HTERT RPE-1 (cell line): Measurements from ENCODE around the gene NR5A2.
"Not testable (repeated sequence)": the region's sequence is repeated elsewhere in the genome, so short reads cannot be mapped to it uniquely, and the experiment has no call there.

ENCODE experiments used
- in situ Hi-C: fragments of 300-500 bp; cut with MboI; formaldehyde crosslinking; loops from 4 replicates; pipeline ENCODE4 v1.14.3; 2020; ENCODE audit warnings: low sequenced_read_pairs

Gene NR5A2

DNA sequence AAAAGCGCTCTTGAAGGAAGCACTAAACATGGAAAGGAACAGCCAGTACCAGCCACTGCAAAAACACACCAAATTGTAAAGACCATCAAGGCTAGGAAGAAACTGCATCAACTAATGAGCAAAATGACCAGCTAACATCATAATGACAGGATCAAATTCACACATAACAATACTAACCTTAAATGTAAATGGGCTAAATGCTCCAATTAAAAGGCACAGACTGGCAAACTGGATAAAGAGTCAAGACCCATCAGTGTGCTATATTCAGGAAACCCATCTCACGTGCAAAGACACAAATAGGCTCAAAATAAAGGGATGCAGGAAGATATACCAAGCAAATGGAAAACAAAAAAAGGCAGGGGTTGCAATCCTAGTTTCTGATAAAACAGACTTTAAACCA, 159.8 kb downstream of the NR5A2 start:
- in situ Hi-C loops = not testable (repeated sequence)

DNA sequence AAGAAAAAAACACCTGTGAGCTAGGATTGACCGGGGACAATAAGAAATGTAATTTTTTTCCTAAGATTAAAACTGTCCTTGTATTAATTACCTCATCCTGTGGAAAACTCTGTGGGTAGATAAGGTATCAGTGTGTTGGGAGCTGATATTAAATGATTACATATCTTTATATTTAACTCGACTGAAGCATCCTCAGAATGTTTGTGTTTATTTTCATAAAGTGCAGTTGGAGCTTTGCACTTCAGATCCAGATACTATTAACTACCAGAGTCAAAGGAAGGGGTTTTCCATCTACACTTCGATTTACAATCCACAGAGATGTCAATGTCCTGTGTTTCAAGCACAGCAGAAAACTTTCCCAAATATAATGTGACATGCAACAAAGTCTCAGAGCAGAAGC, 164.5 kb downstream of the NR5A2 start:
- in situ Hi-C loops = no loop called here

GRCh38 chr1:200194477-200194876, 167.0 kb downstream of the NR5A2 start:
- in situ Hi-C loops = no loop called here

DNA sequence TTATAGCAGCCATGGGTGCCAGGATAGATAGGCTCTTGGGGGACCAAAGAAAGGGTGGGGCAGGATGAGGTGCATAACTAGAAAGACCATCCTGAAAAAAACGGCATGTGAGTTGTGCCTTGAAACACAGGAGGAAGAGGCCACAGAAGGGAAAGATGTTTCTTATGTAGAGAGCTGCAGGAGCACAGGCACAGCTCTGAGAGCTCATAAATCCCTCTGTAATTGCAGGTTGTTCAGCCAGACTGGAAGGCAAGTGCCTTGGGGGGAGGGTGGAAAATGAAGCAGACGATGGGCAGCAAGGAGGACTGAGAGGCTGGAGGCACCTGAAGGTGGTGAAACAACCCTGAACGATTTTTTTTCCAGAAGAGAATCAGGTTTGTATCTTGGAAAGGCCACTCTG, 170.7 kb downstream of the NR5A2 start:
- in situ Hi-C loops = no loop called here

DNA sequence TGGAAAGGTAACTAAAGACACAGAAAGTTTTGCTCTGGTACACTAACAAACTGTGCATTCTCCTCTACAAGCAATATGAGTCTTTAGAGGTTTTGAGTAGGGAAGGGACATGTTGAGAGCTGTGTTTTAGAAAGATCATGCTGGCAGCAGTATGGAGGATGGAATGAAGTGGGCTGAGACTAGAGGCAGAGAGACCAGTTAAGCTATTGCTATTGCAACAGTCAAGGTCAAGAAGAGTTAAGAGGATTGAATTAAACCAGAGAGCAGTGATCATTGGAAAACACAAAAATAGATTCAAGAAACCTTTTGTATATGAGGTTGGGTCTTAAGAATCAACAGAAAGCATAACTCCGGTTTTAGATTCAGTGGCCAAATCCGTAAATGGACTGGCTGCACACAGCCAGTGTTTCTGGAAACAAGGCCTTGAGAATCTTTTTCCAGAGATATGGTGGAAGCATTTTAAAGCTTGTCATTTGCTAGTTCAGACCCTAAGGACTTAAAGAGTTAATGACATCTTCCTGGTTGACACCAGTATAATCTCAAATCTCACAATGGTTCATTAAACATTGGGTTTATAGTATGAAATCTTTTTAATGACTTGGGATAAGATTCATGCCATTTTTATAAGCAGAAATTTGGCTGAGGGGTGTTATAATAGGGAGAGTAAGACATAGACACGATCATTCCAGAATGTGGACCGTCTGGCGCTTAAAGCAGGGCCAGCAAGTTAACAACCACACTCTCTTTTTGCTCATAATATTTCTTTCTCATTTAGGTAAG, 177.9 kb downstream of the NR5A2 start:
- in situ Hi-C loops = no loop called here

GRCh38 chr1:200206340-200206739, 178.8 kb downstream of the NR5A2 start:
- in situ Hi-C loops = no loop called here

GRCh38 chr1:200206761-200207160, 179.3 kb downstream of the NR5A2 start:
- in situ Hi-C loops = no loop called here

- in situ Hi-C loops = no loop called here
Measured at GRCh38 chr1:200207711-200208126, 180.2 kb downstream of the NR5A2 start.

DNA sequence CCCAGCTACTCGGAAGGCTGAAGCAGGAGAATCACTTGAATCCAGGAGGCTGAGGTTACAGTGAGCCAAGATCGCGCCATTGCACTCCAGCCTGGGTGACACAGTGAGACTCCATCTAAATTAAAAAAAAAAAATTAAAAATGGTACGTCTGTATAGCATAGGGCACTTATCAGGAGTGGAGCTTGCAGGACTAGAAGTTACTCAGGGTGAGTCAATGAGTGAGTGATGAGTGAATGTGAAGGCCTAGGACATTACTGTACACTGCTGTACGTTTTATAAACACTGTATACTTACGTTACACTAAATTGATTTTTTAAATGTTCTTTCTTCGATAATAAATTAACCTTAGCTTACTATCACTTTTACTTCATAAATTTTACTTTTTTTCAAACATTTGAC, 183.6 kb downstream of the NR5A2 start:
- in situ Hi-C loops = no loop called here

- in situ Hi-C loops = no loop called here
Measured at GRCh38 chr1:200213392-200213791, 185.9 kb downstream of the NR5A2 start.

DNA sequence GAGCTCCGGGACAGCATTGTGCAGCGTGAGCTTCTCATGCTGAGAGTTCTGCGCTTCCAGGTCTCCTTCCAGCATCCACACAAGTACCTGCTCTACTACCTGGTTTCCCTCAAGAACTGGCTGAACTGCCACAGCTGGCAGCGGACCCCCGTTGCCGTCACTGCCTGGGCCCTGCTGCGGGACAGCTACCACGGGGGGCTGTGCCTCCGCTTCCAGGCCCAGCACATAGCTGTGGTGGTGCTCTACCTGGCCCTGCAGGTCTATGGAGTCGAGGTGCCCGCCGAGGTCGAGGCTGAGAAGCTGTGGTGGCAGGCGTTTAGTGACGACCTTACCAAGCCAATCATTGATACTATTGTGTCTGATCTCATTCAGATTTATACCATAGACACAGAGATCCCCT, 186.4 kb downstream of the NR5A2 start:
- in situ Hi-C loops = no loop called here

GRCh38 chr1:200215350-200215749, 187.8 kb downstream of the NR5A2 start:
- in situ Hi-C loops = no loop called here

DNA sequence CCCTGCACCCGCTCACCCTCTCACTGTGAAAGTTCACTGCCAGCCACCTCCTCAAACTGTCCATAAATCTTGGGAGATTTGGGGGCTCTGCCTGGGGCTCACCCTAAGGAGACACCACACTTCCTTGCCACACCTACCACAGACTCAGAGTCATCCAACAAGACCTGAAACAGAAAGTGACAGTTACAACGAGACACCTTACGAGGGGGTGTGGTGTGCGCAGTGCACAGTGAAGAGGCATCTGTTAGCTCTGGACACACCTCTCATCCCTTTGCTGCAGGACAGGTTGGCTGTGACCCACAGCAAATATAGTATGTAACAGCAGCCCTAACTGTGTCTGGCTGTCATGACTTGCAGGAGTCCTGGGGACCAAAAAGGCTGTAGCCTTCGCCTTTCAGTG, 190.2 kb downstream of the NR5A2 start:
- in situ Hi-C loops = no loop called here

- in situ Hi-C loops = no loop called here
Measured at GRCh38 chr1:200221614-200222282, 194.2 kb downstream of the NR5A2 start.

GRCh38 chr1:200223207-200223606, 195.7 kb downstream of the NR5A2 start:
- in situ Hi-C loops = no loop called here

GRCh38 chr1:200223613-200224012, 196.1 kb downstream of the NR5A2 start:
- in situ Hi-C loops = no loop called here

GRCh38 chr1:200224315-200224714, 196.8 kb downstream of the NR5A2 start:
- in situ Hi-C loops = no loop called here

DNA sequence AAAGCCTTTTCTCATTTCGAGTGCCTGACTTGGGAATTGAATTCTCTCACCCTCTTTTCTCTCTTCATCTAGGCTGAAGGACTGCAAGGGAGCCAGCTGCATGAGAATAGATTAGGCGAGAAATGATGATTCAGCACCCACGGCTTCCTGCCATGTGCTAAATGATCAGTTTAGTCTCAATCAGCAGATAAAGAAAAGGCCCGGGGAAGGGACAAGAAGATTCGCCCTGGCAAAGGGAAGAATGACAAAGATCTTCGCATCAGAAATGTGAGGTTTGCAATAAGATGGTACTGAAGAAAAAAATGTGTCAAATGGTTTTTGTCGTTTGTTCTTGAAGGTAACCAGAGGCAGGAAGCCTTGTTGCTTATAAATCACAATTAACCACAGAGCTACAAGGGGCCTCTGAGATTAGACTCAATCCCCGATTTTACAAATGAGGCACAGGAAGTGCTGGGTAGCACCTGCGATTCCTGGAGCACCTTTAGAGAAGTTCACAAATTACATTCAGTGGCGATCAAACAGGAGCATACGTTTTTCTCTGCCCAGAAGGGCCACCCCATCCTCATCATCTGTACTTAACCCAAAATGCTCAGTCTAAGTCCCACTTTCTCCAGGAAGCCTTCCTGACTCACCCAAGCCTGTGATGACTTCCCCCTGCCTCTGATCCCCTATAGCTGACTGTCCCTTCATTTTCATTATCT, 198.9 kb downstream of the NR5A2 start:
- in situ Hi-C loops = no loop called here

- in situ Hi-C loops = no loop called here
Measured at GRCh38 chr1:200226969-200227303, 199.4 kb downstream of the NR5A2 start.
